CD4-positive, alpha-beta memory T cell (primary cell): ENCODE data around the gene YTHDF1. TPM values are rescaled to one million over a fixed set of nuclear protein-coding genes. Genes with fewer than 3 reads are reported as not detected.

Source experiments
- CTCF ChIA-PET: fragments of 350-600 bp; sonication (Branson Sonifier 250); formaldehyde crosslinking; loops from one replicate; lab custom pipeline; 2021; ENCODE audit warnings: inconsistent platforms; ENCODE audit not compliant: partially characterized antibody; lab: Charles Lee
- POLR2A ChIA-PET: fragments of 350-600 bp; sonication (Branson Sonifier 250); formaldehyde crosslinking; loops from one replicate; lab custom pipeline; 2021; ENCODE audit not compliant: partially characterized antibody; lab: Charles Lee
- DNase-seq, 5 donors: peaks; one replicate each; pipeline versions ENCODE4 v3.0.0 to v3.0.0-alpha.2; 2020 to 2022; ENCODE audit warnings: mixed read lengths in 1 of 5
- H3K27ac ChIP-seq: one replicate; pipeline ENCODE4 v1.7.0; 2013; ENCODE audit warnings: low read depth, low read length
- H3K27me3 ChIP-seq: 2 replicates; pipeline ENCODE4 v1.7.0; 2013; ENCODE audit warnings: mild to moderate bottlenecking, low read length, moderate library complexity; ENCODE audit not compliant: insufficient read depth
- H3K36me3 ChIP-seq: 2 replicates; pipeline ENCODE4 v1.7.0; 2013; ENCODE audit warnings: mild to moderate bottlenecking, low read length, moderate library complexity; ENCODE audit not compliant: insufficient read depth
- H3K4me1 ChIP-seq: 2 replicates; pipeline ENCODE4 v1.7.0; 2013; ENCODE audit warnings: mild to moderate bottlenecking, low read length, moderate library complexity; ENCODE audit not compliant: insufficient read depth
- H3K4me3 ChIP-seq, 2 donors: one replicate each; pipeline ENCODE4 v1.7.0; 2013; ENCODE audit warnings: low read length in 2 of 2, mild to moderate bottlenecking in 1 of 2
- H3K9me3 ChIP-seq, 2 donors: one replicate each; pipeline ENCODE4 v1.7.0; 2013; ENCODE audit warnings: low read length in 2 of 2, control low read depth in 1 of 2; ENCODE audit not compliant: control insufficient read depth in 1 of 2
- H3K27ac Mint-ChIP-seq, 7 donors: one replicate each; pipeline ENCODE4 v1.8.0; 2020 to 2021; ENCODE audit warnings: mixed read lengths in 7 of 7, mild to moderate bottlenecking in 6 of 7, inconsistent platforms in 3 of 7, moderate library complexity in 3 of 7
- H3K27me3 Mint-ChIP-seq, 2 donors: one replicate each; pipeline ENCODE4 v1.8.0; 2020 to 2021; ENCODE audit warnings: mixed read lengths in 2 of 2
- H3K36me3 Mint-ChIP-seq, 2 donors: one replicate each; pipeline ENCODE4 v1.8.0; 2020 to 2021; ENCODE audit warnings: mixed read lengths in 2 of 2, inconsistent platforms in 1 of 2, mild to moderate bottlenecking in 1 of 2
- H3K4me1 Mint-ChIP-seq, 4 donors: one replicate each; pipeline ENCODE4 v1.8.0; 2020 to 2021; ENCODE audit warnings: mixed read lengths in 4 of 4, mild to moderate bottlenecking in 1 of 4
- H3K4me3 Mint-ChIP-seq, 8 donors: one replicate each; pipeline ENCODE4 v1.8.0; 2020 to 2021; ENCODE audit warnings: mixed read lengths in 8 of 8, mild to moderate bottlenecking in 7 of 8, moderate library complexity in 6 of 8, inconsistent platforms in 3 of 8
- H3K9me3 Mint-ChIP-seq, 8 donors: one replicate each; pipeline ENCODE4 v1.8.0; 2020 to 2021; ENCODE audit warnings: mixed read lengths in 8 of 8, mild to moderate bottlenecking in 5 of 8, inconsistent platforms in 3 of 8, moderate library complexity in 1 of 8
- intact Hi-C: fragments of 100-400 bp; cut with micrococcal nuclease; formaldehyde crosslinking; loops from one replicate; pipeline ENCODE4 v1.15.1; 2023
- polyA plus RNA-seq, 2 donors: library from polyadenylated mRNA; unstranded; fragments of 300-500 nt; fragmentation: Illumina TruSeq; gene quantifications; one replicate each; pipeline ENCODE4 v1.2.3, GENCODE V29; 2021
- total RNA-seq, 2 experiments: library from RNA; stranded (reverse); gene quantifications; one replicate each; pipeline ENCODE4 v1.2.3, GENCODE V29; 2021

Gene YTHDF1
- total and polyA plus RNA-seq, 4 experiments from 2014 or later = 21.1 to 48.1 (median 45.4) TPM

- peaks cover 16% of the 10 kb centered on the region for H3K4me1 ChIP-seq
- H3K36me3 ChIP-seq = no peaks in the 10 kb centered on the region
- H3K36me3 Mint-ChIP-seq = no peaks in the 10 kb centered on the region
- ChIA-PET POLR2A (no interaction called here), CTCF (interaction anchor here (1.3 kb wide), 1 partner anchor 8 kb away, joined by 3 read pairs; no protein-coding TSS in a partner anchor)
- no peaks in the 10 kb centered on the region for H3K9me3 Mint-ChIP-seq
- H3K27ac Mint-ChIP-seq = no peak overlapping the region
- H3K4me3 ChIP-seq = no peak overlapping the region
- H3K27me3 Mint-ChIP-seq = peaks cover 24% of the 10 kb centered on the region in 2 donors
- H3K4me1 Mint-ChIP-seq = peaks cover 4 to 15% (median 10%) of the 10 kb centered on the region in 4 donors
- peaks cover 16% of the 10 kb centered on the region for H3K27me3 ChIP-seq
- H3K27ac ChIP-seq = no peak overlapping the region
- intact Hi-C loops = loop anchor here (5.0 kb wide), 1 partner anchor 73 kb away; no protein-coding TSS in a partner anchor
- DNase-seq = no peak
- no peak overlapping the region for H3K4me3 Mint-ChIP-seq
- H3K9me3 ChIP-seq = no peaks in the 10 kb centered on the region
Measured at GRCh38 chr20:63175038-63175895, 40.7 kb downstream of the YTHDF1 start.

- Mint-ChIP-seq H3K4me1 (peaks cover 4 to 12% (median 9%) of the 10 kb centered on the region in 4 donors), H3K36me3 (no peaks in the 10 kb centered on the region), H3K9me3 (no peaks in the 10 kb centered on the region), H3K27ac (no peak overlapping the region), H3K27me3 (peaks cover 23 to 27% of the 10 kb centered on the region in 2 donors), H3K4me3 (no peak overlapping the region)
- no peak overlapping the region for H3K4me3 ChIP-seq
- ChIA-PET CTCF (interaction anchor here (1.3 kb wide), 1 partner anchor 9 kb away, joined by 3 read pairs; no protein-coding TSS in a partner anchor), POLR2A (no interaction called here)
- no peak overlapping the region for H3K27ac ChIP-seq
- H3K4me1 ChIP-seq = peaks cover 10% of the 10 kb centered on the region
- no peaks in the 10 kb centered on the region for H3K9me3 ChIP-seq
- peaks cover 8% of the 10 kb centered on the region for H3K27me3 ChIP-seq
- intact Hi-C loops = loop anchor here (5.0 kb wide), 1 partner anchor 72 kb away; no protein-coding TSS in a partner anchor
- DNase-seq = no peak
- no peaks in the 10 kb centered on the region for H3K36me3 ChIP-seq
Measured at GRCh38 chr20:63174309-63175037, 41.5 kb downstream of the YTHDF1 start.

GRCh38 chr20:63173552-63174191 lies 42.3 kb downstream of the YTHDF1 start:
- intact Hi-C loops = no loop called here
- Histone ChIP-seq H3K4me1 (peaks cover 5% of the 10 kb centered on the region), H3K27ac (no peak overlapping the region), H3K27me3 (peaks cover 8% of the 10 kb centered on the region), H3K4me3 (no peak overlapping the region), H3K9me3 (no peaks in the 10 kb centered on the region), H3K36me3 (no peaks in the 10 kb centered on the region)
- POLR2A ChIA-PET = no interaction called here
- DNase-seq = no peak
- Mint-ChIP-seq H3K27ac (no peak overlapping the region), H3K9me3 (no peaks in the 10 kb centered on the region), H3K27me3 (peaks cover 21 to 26% of the 10 kb centered on the region in 2 donors), H3K36me3 (no peaks in the 10 kb centered on the region), H3K4me3 (no peak overlapping the region), H3K4me1 (peaks cover 4 to 9% (median 7%) of the 10 kb centered on the region in 4 donors)
- CTCF ChIA-PET = interaction anchor here (1.3 kb wide), 1 partner anchor 10 kb away, joined by 3 read pairs; no protein-coding TSS in a partner anchor

- H3K36me3 Mint-ChIP-seq = no peaks in the 10 kb centered on the region
- H3K27me3 Mint-ChIP-seq = peaks cover 19 to 24% of the 10 kb centered on the region in 2 donors
- ChIA-PET CTCF (no interaction called here), POLR2A (no interaction called here)
- H3K4me3 Mint-ChIP-seq = no peak overlapping the region
- H3K9me3 Mint-ChIP-seq = no peaks in the 10 kb centered on the region
- Histone ChIP-seq H3K27me3 (peaks cover 8% of the 10 kb centered on the region), H3K4me1 (peaks cover 5% of the 10 kb centered on the region), H3K9me3 (no peaks in the 10 kb centered on the region), H3K36me3 (no peaks in the 10 kb centered on the region), H3K4me3 (no peak overlapping the region), H3K27ac (no peak overlapping the region)
- no peak overlapping the region for H3K27ac Mint-ChIP-seq
- intact Hi-C loops = no loop called here
- H3K4me1 Mint-ChIP-seq = peaks cover 2 to 6% (median 6%) of the 10 kb centered on the region in 4 donors
- no peak for DNase-seq
Measured at GRCh38 chr20:63172726-63173125, 43.2 kb downstream of the YTHDF1 start.

GRCh38 chr20:63171991-63172390 lies 43.9 kb downstream of the YTHDF1 start:
- POLR2A ChIA-PET = no interaction called here
- H3K4me3 Mint-ChIP-seq = no peak overlapping the region
- intact Hi-C loops = no loop called here
- DNase-seq = no peak
- CTCF ChIA-PET = no interaction called here
- Histone ChIP-seq H3K27me3 (peaks cover 8% of the 10 kb centered on the region), H3K9me3 (no peaks in the 10 kb centered on the region), H3K4me1 (peaks cover 5% of the 10 kb centered on the region), H3K27ac (no peak overlapping the region), H3K36me3 (no peaks in the 10 kb centered on the region), H3K4me3 (no peak overlapping the region)
- no peaks in the 10 kb centered on the region for H3K9me3 Mint-ChIP-seq
- peaks cover 17 to 24% of the 10 kb centered on the region in 2 donors for H3K27me3 Mint-ChIP-seq
- no peaks in the 10 kb centered on the region for H3K36me3 Mint-ChIP-seq
- peaks cover 2 to 6% (median 4%) of the 10 kb centered on the region in 4 donors for H3K4me1 Mint-ChIP-seq
- no peak overlapping the region for H3K27ac Mint-ChIP-seq

GRCh38 chr20:63169681-63170080 lies 46.2 kb downstream of the YTHDF1 start:
- ChIA-PET POLR2A (no interaction called here), CTCF (no interaction called here)
- intact Hi-C loops = no loop called here
- DNase-seq = peak in 1 of 5 donors; percentile 17
- Mint-ChIP-seq H3K27me3 (peaks cover 8 to 24% of the 10 kb centered on the region in 2 donors), H3K27ac (peak overlapping the region in 1 of 7 donors; percentile 55), H3K36me3 (no peaks in the 10 kb centered on the region), H3K4me1 (no peaks in the 10 kb centered on the region), H3K4me3 (no peak overlapping the region), H3K9me3 (no peaks in the 10 kb centered on the region)
- H3K27me3 ChIP-seq = peaks cover 4% of the 10 kb centered on the region
- H3K4me3 ChIP-seq = no peak overlapping the region
- no peaks in the 10 kb centered on the region for H3K9me3 ChIP-seq
- no peak overlapping the region for H3K27ac ChIP-seq
- H3K4me1 ChIP-seq = no peaks in the 10 kb centered on the region
- H3K36me3 ChIP-seq = no peaks in the 10 kb centered on the region

GRCh38 chr20:63168861-63169260 lies 47.1 kb downstream of the YTHDF1 start:
- Mint-ChIP-seq H3K27ac (no peak overlapping the region), H3K4me3 (no peak overlapping the region), H3K36me3 (no peaks in the 10 kb centered on the region), H3K4me1 (no peaks in the 10 kb centered on the region), H3K27me3 (peaks cover 8 to 24% of the 10 kb centered on the region in 2 donors), H3K9me3 (no peaks in the 10 kb centered on the region)
- intact Hi-C loops = no loop called here
- DNase-seq = no peak
- H3K4me1 ChIP-seq = no peaks in the 10 kb centered on the region
- H3K4me3 ChIP-seq = no peak overlapping the region
- no peak overlapping the region for H3K27ac ChIP-seq
- peaks cover 2% of the 10 kb centered on the region for H3K27me3 ChIP-seq
- ChIA-PET CTCF (no interaction called here), POLR2A (no interaction called here)
- H3K9me3 ChIP-seq = no peaks in the 10 kb centered on the region
- H3K36me3 ChIP-seq = no peaks in the 10 kb centered on the region
